HK-2 (cell line): Measurements from ENCODE around the gene MED27.

Experiments used
- DNase-seq: peaks from one replicate; pipeline ENCODE4 v3.0.0-alpha.2; 2018; ENCODE audit not compliant: unreplicated experiment

MED27 gene

GRCh38 chr9:131858147-131858546 lies 221.5 kb downstream of the MED27 start:
- no peak for DNase-seq

- DNase-seq: no peak
These were observed 223.6 kb downstream of the MED27 start for GRCh38 chr9:131856105-131856504.

- no peak for DNase-seq
These were observed 224.6 kb downstream of the MED27 start for GRCh38 chr9:131854896-131855613.

- DNase-seq: no peak
These were observed 225.3 kb downstream of the MED27 start for GRCh38 chr9:131854334-131854733.

- no peak for DNase-seq
These were observed 226.2 kb downstream of the MED27 start for GRCh38 chr9:131853434-131853833.

- no peak for DNase-seq
These were observed 228.3 kb downstream of the MED27 start for GRCh38 chr9:131851414-131851813.

GRCh38 chr9:131849391-131849790 lies 230.3 kb downstream of the MED27 start:
- no peak for DNase-seq

GRCh38 chr9:131848570-131849160 lies 231.0 kb downstream of the MED27 start:
- DNase-seq: no peak

GRCh38 chr9:131847665-131848354 lies 231.9 kb downstream of the MED27 start:
- no peak for DNase-seq

- DNase-seq: no peak
These were observed 234.1 kb downstream of the MED27 start for GRCh38 chr9:131845305-131846298.

GRCh38 chr9:131844745-131845118 lies 234.9 kb downstream of the MED27 start:
- DNase-seq: no peak

- no peak for DNase-seq
These were observed 235.5 kb downstream of the MED27 start for GRCh38 chr9:131843989-131844744.

GRCh38 chr9:131841765-131842318 lies 237.8 kb downstream of the MED27 start:
- no peak for DNase-seq

- DNase-seq: no peak
These were observed 238.6 kb downstream of the MED27 start for GRCh38 chr9:131840751-131841702.

- no peak for DNase-seq
These were observed 239.4 kb downstream of the MED27 start for GRCh38 chr9:131840220-131840619.

GRCh38 chr9:131839281-131840084 lies 240.2 kb downstream of the MED27 start:
- peak; percentile 62 for DNase-seq

- no peak for DNase-seq
These were observed 241.0 kb downstream of the MED27 start for GRCh38 chr9:131838530-131839280.

GRCh38 chr9:131837836-131838235 lies 241.8 kb downstream of the MED27 start:
- no peak for DNase-seq
